GM19239 (cell line): ENCODE measurements around the gene AKR1C4.

Experiments used
- DNase-seq: peaks from one replicate; pipeline ENCODE4 v3.0.0; 2011; ENCODE audit warnings: low spot score; ENCODE audit not compliant: insufficient read length
- FAIRE-seq: peaks from 2 replicates; lab custom pipeline; 2011; peaks lifted over from hg19 to GRCh38; lab: Jason Lieb, UNC

The AKR1C4 gene

DNA sequence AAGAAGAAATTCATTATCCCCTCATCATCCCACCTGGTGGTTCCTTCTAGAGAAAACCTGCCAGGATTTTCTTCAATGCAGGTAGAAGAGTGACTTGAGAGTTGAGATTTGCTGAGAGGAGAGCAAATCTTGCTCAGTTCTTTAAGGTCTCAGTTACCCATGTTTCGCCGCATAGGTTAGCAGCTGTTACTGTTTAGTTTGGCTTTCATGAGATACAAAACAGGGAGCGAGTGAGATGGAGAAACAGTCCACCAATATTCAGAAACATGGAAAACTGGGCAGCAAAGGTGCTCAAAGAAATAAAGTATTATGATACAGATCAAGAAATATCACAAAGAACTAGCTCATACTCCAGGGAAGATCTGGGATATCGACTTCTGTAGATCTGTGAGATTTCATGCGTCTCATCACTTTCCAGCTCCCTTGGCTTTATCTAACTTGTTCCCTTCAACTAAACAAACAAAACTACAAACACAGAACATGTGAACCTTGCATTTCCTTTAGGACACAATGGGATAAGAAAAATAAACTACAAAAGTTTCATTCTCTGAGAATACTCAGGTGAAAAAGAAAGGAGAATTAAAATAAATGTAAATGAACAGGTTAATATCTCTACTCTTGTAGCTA, 63.4 kb downstream of the AKR1C4 start:
- FAIRE-seq (no peak), DNase-seq (no peak)

GRCh38 chr10:5260828-5261227, 64.2 kb downstream of the AKR1C4 start:
- no peak for DNase-seq
- no peak for FAIRE-seq

- FAIRE-seq: no peak
These were observed 68.5 kb downstream of the AKR1C4 start for GRCh38 chr10:5265139-5265538.

GRCh38 chr10:5266351-5266750, 69.7 kb downstream of the AKR1C4 start:
- FAIRE-seq (no peak), DNase-seq (no peak)

More at GRCh38 chr10:5265139-5265538, 68.5 kb downstream of the AKR1C4 start:
- no peak for DNase-seq

- FAIRE-seq (no peak), DNase-seq (no peak)
These were observed 70.2 kb downstream of the AKR1C4 start for GRCh38 chr10:5266804-5267203.

DNA sequence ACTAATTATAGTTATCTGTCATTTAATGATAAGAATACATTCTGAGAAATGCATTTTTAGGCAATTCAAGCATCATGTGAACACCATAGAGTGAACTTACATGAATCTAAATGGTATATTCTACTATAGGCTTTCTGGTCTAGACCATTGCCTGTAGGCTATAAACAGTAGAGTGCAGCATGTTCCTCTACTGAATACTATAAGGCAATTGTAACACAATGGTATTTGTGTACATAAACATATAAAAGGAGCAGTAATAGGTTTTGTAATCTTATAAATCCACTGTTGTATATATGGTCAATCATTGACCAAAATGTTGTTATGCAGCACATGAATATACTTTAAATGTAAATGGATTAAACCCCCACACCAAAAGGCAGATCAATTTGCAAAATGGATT, 71.6 kb downstream of the AKR1C4 start:
- no peak for FAIRE-seq
- no peak for DNase-seq
